Measurements from ENCODE around the gene MAB21L4.

MAB21L4 gene

DNA sequence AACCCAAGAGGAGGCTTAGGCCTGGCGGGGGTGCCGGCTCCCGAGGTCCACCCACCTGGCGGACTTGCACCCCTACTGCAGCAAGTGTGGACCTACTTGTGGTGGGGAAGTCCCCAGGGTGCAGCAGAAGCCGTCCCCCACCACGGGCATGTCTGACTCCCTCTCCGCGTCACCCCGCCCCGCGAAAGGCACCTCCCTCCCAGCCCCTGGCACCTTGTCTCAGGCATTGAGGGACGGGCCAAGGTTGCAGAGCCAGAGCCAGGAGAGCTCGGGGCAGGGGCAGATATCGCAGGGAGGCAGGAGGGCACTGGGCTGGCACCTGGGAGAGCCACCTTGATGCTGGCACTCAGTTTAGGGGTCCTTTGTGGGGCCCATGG, 29.2 kb upstream of the MAB21L4 start:
- no peak for DNase-seq (ENCODE audit: low read depth, low spot score)

DNA sequence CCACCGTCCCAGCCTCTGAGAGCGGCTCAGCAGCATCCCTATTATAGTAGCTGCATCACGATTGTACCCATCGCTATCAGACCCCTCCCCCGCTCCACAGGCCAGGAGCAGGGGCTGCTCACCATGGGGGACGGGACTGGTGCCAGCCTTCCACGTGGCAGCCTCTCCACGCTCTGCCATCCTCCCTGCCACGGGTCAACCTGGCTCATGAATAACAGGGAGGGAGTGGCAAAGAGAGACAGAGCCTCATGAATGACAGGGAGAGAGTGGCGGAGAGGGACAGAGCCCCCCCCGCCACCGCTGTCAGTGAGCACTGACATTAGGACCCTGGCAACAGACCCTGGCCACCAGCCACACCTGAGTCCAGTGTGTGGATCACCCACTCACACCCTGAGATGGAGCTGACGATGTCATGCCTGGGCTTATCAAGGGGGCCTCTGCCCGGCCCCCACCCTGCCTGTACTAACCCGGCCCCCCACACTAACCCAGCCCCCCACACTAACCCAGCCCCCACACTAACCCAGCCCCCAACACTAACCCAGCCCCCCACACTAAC, 27.1 kb upstream of the MAB21L4 start:
- no peak for DNase-seq (ENCODE audit: low read depth, low spot score)

DNA sequence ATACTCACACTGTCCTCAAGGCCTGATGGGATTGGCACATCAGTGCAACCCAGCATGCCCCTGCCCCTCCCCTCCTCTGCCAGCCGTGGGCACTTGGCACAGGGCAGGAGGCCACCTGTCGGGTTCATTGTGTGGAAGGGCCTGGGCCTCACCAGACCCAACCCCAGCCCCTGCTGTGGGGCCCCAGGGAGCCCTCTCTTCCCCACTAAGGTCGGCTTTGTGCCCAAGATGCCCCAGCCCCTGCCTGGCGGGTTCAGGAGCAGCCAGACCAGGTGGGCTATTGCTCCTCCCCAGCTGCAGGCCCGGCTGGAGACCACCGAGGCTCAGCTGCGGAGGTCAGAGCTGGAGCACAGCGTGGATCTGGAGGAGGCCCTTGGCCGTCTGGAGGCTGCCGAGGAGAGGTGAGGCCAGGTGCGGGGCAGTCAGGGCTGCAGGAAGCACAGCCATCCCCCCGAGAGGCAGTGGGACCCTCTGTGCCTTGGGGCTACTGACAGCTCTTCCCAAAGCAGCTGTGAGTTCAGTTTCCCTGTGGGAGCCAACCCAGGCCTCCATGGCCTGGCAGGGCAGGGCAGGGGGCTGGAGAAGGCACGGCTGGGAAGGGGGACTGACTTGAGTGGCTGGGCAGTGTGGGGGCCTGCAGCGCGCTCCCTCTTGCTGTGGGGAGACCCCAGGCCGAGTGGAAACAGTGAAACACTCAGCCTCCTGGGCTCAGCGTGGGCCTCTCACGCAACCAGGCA, 26.5 kb upstream of the MAB21L4 start:
- no peak for DNase-seq (ENCODE audit: low read depth, low spot score)

DNA sequence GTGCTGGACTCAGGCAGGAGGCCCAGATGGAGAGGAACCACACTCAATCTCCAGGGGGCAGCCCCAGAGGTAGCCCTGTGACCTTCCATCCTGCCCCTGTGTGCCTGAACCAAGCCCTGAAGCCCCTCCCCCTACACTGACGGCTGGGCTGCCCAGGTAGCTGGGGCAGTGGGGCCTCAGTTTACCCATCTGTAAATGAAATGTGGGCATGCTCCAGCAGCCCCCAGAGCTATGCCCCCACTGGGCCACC, 26.0 kb upstream of the MAB21L4 start:
- no peak for DNase-seq (ENCODE audit: low read depth, low spot score)

DNA sequence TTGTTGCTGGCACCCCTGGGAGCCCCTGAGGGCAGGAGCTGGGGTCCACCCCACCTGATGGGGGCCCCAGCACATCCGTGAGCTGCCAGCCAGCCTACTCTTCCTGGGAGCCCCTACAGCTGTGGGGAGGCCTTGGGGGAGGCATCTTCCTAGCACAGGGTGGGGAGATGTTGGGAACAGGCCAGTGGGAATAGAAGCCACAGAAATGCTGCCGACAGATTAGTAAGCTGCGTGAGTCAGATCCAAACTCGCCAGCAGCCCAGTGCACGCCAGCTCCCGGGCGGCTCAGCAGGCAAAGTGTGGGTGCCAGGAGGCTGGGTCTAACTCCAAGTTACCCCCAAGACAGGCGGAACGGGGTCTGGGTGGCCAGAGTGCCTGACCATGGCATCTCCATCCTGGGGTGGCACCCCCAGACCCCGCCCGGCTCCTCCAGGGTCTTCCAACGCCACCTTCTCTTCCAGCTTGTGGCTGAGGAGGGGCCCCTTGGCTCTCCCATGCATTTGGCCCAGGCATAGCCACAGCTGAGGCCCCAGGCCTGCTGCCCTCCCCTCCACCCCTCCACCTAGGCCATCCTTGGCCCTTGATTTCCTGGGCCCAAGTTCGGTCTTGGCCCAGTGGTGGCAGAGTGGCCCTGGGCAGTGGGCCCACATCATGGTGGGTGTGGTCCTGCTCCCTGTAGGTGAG, 25.5 kb upstream of the MAB21L4 start:
- DNase-seq (ENCODE audit: low read depth, low spot score), result peak; percentile 71

DNA sequence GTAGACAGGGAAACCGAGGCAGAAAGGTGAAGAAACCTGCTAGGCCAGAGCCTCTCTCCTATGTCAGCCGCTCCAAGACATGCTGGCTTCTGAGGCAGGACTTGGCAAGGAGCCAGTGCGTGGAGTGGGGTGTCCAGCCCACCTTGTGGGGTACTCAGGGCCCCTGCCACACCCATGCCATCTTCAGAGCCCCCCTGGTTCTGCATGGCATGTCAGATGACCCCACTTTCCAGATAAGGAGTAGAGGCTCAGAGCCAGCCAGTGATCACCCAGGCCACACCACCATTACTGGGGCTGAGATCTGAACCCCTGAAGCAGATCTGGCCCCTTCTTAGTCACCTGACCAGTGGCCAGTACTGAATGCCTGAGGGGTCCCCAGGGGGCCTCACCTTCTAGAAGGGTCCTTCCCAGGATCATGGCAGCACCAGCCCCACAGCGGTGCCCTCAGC, 24.9 kb upstream of the MAB21L4 start:
- DNase-seq (ENCODE audit: low read depth, low spot score), result no peak

DNA sequence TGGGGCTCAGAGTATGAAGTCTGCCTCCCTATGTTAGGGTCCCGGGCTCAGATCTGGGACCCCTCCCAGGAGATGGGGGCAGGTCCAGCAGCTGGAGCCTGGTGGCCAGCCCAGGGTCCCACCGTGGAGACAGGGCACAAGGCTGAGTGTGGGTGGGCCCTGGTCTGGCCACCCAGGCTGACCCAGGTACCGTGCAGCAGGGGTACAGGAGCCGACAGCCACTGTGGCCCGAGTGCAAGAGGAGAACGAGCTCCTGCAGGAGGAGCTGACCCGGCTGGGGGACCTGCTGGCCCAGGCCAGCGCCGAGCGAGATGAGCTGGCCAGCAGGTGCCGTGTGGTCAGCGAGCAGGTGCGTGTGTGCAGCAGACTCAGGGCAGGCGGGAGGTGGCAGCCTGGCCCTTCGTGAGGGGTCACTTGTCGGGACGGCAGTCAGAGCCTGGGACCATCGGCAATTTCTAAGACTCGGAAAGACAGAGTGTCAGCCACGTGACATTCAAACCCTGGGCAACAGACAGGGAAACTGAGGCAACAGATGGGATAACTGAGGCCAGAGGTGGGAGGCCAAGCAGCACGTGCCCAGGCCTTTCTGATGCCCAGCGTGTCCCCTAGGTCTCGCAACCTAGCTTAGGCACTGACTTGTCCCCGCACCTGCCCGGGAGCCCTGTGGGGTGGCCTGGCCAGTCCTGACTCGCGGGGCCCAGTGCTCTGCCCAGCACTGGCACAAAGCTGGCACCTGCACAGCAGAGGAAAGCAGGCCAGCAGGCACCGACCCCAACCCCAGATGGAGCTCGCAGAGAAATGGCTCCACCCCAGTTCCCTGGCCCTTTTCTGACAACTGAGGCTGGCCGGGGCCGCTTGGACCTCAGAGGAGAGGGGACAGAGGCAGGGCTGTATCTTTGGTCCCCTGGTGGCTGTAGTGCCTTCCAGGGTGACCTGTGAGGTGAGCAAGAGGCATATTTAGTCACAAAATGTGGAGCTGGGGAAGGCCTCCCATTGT, 24.1 kb upstream of the MAB21L4 start:
- no peak for DNase-seq (ENCODE audit: low read depth, low spot score)

DNA sequence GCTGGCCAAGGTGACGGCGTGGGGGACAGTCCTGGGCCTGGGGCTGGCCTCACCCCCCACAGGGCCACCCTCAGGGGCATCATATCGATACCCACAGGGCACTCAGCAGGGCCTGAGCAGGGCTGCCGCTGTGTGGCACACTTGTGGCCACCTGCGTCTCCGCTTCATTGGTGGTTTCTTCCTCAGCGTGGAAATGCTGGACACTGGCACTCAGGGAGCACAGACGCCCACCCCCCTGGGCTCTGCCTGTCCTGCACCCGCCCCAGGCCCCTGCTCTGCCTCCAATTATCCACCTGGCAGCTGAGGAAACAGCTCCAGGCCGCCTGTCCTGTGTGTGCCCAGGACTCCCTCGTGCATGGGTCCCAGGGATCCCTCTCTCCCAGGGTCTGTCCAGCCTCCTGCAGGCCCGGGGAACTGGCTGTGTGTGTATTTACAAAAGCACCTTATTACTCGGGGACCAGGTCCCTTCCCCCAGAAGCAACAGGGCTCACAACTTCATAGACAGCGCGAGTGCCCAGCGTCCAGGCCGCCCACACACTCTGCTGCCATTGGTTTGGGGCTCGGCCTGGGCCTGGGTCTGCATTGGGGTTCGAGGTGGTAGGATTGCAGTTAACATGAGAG, 23.3 kb upstream of the MAB21L4 start:
- no peak for DNase-seq (ENCODE audit: low read depth, low spot score)

DNA sequence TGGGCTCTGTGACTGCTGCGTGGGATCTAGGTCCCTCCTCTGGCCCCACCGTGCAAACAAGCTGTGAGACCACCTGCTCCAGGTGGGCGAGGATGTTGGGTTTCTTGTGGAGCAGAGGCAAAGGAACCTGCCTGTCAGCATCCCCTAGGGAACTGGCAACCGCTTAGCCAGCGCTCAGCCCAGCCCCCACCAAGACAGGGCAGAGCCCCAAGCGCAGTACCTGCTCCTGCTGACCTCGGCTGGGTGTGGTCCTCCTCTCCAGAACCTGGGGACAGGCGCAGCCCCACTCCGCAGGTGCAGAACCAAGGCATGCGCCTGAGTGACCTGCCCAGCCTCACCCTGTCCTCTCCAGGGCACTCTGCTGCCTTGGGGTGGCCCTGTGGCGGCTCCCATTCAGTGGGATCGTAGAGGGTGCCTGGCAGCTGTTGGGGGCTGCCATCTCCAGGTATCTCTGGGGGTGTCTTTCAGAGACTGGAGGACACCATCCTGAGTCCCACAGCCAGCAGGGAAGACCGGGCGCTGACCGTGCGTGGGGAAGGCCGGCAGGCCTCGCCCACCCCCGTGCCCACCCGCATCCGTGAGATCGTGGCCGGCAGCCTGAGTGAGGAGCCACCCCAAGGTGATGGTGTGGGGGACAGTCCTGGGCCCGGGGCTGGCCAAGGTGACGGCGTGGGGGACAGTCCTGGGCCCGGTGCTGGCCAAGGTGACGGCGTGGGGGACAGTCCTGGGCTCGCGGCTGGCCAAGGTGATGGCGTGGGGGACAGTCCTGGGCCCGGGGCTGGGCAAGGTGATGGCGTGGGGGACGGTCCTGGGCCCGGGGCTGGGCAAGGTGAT, 22.5 kb upstream of the MAB21L4 start:
- DNase-seq (ENCODE audit: low read depth, low spot score), result no peak

DNA sequence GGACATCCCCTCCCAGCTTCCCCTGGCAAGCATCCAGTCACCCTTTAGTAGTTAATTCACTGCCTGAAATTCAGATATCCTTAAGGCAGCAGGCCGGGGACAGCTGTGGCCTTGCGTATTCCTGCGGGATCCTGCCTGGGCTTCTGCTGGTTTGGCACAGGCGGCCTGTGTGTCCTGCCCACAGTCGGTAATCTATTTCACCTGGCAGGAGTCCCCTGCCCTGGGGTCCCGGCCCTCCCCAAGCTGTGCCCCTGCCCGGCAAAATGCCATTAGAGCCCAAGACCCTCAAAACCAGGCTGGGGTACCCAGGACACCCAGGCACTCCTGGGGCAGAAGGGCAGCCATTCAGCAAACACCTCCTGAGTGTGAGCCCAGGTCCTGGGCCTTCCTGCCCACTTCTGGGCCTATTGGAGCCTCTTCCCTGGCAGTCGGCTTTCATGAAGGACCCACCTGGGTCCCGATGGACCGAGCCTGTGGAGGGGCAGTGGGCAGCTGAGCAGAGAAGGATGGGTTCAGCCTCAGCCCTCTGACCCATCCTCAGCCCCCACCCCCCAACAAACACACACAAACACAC, 21.8 kb upstream of the MAB21L4 start:
- no peak for DNase-seq (ENCODE audit: low read depth, low spot score)

DNA sequence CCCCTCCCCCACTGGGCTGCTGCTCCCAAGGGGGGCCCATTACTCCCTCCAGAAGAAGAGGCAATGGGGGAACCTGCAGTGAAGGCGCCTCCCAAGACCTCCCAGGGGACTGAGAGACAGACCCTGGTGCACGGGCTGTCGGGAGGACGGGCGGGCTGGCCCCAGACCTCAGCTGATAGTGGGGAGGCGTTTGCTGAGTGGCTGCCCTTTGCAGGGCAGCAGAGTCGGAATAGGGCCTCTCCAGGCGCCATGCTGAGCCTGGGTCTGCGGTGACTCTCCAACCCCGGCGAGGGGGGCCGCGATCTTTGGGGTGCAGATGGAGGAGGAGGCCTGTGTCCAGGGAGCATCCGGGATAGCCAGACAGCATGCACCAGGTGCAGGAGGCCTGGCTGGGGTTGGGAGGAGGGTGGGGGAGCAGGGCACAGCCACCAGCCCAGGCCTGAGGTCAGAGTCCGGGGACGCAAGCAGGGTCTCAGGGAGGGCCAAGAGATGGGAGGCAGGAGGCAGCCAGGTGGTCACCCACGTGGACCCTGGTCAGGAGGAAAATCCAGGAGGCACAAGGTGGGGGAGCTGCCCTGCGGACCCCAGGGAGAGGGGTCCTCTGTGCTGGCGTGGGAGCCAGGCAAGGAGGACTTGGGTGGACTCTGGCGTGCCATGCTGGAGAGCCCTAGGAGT, 21.2 kb upstream of the MAB21L4 start:
- DNase-seq (ENCODE audit: low read depth, low spot score), result no peak

DNA sequence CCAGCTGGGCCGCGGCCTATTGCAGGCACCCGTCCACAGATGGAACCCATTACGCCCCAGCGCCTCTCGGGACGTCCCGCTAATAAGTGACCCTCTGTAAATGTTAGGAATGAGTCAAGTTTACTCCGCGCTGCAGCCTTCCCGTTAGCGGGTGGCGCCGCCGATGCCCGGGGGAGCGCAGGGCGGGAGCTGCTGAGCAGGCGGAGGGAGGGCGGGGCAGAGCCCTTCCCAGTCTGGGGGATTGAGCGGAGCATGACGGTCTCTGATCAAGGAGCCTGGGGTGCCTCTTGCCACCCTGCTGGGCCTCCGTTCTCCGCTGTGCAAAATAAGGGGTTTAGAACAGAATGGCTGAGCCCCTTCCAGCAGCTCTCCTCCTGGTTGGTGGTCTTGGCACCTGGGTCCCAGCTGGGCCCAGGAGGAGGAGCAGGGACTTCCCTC, 20.6 kb upstream of the MAB21L4 start:
- peak; percentile 89 for DNase-seq (ENCODE audit: low read depth, low spot score)

DNA sequence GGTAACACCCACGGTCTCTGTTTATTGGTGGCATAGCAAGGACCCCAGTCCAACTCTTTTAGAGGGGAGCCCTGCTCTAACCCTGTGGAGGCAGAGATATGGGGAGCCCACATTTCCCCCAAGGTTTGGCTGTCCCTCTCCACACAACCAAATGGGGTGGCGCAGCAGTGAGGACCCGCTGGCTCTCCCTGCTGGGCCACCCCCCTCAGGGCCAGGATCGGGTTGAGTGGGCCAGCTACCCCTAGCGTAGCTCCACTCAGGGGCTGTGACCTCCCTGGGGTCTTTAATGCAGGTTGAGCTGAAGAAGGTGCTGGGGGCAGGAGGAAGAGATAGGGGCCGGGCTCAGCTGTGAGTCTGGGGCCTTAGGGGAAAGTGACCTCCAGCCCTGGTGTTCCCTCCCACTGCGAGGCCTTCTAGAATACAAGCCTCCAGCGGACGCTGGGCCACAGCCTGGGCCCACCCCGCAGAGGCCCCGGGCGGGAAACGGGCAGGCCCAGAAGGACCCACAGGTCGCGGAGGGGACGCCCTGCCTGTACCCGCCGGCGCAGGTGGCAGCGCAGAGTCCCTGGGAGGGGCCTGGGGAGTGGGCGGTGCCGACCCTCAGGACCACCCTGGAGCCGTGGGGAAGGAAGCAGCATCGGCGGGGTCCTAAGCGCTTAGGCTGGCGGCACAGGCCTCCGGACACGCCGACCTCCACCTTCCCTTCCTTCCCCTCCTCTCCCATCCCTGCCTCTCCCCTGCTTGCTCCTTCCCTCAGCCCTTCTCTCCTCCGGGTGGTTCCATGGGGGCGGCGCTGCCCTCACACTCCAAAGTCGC, 19.8 kb upstream of the MAB21L4 start:
- DNase-seq (ENCODE audit: low read depth, low spot score), result no peak

DNA sequence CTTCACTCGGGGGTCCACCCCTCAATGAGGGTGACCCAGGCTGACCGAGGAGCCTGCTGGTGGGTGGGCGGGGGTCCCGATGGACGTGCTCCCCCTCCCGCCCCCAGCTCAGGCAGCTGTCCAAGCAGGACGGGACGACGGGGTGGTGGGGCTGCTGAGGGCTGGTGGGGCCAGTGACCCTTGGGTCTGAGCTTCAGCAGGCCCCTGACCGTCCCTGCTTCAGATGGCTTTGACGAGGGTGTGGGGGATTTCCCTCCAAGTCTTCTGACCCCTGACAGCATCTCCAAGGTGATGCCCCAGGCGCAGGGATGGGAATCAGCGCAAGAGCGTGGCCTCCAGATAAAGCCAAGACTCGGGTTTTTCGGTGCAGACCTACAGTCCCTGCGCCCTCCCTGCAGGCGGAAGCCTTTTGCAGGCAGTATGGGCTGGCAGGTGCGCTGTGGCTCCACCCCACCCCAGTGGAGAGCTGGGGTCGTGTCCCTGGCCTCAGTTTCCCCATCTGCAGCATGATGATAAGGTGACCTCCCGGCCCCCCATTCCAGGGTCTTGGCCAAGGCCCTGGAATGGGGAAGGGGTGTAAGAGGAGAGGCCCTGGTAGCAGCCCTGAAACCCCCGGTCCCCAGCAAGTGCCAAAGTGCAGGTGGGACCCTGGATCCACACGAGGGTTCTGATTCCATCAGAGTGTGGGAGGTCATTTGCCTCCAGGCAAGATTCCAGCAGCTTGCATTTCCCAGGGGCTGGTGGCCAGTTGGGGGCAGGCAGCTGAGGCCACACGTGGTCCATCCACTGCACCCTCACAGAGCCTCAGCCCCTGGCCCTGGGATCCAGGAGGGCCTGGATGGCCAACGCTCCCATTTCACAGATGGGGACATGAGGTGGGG, 18.9 kb upstream of the MAB21L4 start:
- no peak for DNase-seq (ENCODE audit: low read depth, low spot score)

DNA sequence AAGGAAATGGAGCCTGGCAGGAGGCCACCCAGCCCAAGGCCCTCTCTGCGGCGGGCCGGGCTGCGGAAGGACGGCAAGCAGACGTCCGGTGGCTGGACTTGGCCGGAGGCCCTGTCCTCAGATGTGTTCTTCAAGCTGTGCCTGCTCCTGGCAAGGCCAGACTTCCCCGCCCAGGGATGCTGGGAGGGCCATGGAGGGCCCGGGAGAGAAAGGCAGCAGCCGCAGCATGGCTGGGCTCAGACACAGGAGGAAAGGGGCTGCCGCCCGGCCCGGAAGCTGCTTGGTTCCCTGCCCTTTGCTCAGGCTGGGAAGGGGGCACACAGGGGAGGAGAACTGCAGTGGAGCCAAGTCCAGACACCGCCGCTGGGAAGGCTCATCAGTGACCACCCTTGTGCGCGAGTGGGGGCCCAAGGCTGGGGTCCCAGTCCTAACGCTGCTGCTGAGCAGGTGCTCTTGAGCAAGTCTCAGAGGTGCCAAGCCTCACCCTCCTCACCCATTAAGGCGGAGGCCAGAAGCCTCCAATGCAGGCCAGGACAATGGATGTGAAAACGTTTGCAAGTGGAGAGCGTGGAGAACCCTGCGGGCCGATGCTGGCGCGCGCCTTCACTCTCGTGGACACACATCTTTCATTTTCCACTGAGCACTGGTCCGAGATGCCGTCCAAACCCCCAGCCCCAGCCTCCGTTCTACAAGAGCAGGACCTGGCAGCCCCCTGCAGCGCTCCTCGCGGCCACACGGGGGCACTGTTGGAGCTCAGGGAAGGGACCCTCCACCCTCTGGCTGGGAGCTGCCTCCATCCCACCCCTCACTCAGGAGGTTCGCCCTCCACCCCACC, 18.1 kb upstream of the MAB21L4 start:
- no peak for DNase-seq (ENCODE audit: low read depth, low spot score)

DNA sequence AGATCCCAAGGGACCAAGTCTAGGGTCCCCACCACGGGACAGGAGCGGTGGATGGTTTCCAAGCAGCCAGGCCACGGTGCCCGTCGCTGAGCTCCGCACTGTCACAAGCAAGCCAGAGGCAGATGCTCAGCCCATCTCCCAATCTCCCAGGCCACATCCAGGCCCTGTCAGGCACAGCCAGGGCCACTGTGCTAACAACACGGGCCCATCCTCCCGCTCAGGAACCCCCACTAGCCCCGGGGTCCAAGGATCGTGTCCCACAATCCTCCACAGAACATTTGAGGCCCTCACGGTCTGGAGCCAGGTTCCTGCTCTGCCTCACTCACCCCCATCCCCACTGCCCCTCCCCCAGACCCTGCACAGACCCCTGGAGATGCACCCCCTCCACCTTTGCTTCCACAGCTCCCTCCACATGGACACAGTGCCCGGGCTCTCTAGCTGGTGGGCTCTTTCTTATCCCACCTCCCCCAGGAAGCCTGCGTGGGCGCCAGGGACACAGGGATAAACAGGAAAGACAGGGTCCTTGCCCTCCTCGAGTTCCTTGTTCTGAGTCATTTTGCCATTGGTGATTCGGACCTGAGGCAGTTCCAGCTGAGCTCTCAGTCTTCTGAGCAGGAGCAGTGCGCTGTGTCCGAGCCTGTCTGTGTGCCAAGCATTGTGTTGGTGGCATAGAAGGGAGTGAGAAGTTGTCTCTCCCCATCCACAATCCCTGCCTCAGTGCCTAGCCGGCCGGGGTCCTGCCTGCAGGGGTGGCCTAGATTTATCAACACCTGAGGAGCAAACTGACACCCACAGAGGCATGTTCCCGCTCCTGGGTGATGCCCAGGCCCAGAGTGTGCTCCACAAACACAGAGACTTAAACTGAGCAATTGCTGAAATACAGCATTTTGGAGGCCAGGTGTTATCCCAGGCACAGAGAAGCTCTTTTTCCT, 17.2 kb upstream of the MAB21L4 start:
- no peak for DNase-seq (ENCODE audit: low read depth, low spot score)

Data from brain pericyte (primary cell).